Measurements from ENCODE around the gene PPCS.
A peak's percentile ranks its signal among the peaks of the same experiment; 100 is the strongest.

PPCS gene

DNA sequence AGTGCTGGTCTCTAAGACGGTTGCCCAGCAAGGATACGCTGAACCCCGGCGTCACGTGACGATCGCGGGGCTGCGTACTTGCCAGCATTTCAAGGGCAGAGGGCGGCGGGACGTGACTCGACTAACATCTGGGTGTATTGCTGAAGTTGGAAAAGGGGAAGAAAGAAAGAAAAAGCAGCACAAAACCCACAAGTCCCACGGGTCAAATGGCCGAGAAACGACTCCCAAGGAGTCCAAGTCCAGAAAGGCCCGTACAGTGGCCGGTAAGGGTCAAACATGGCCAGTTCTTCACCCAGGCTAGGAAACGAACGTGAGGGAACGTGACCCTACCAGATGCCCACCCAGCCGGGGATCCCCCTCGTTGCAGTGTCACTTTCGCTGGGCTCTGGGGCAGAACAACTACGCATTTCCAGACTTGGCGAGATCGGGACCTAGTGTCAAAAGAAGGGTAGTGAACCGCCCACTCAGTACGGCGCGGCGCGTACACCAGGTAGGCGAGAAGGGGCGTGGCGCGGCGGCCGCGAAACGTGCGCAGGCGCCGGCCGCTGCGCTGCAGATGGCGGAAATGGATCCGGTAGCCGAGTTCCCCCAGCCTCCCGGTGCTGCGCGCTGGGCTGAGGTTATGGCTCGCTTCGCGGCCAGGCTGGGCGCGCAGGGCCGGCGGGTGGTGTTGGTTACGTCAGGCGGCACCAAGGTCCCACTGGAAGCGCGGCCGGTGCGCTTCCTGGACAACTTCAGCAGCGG is at the start of gene PPCS, which contains the start of gene ZMYND12:
TSS of gene PPCS (plus strand) at position 534 of the 744 bp plus-strand sequence. CDS start at position 557, 23 bp downstream.
TSS of gene ZMYND12 (minus strand) at position 13 of the 744 bp plus-strand sequence. CDS start 25 bp downstream, outside the sequence.
- DNase-seq: peak; percentile 46

GRCh38 chr1:42414551-42415496 is 41.5 kb upstream of the PPCS start:
- DNase-seq: no peak

- DNase-seq: no peak
Measured at GRCh38 chr1:42417166-42417565, 39.2 kb upstream of the PPCS start.

DNA sequence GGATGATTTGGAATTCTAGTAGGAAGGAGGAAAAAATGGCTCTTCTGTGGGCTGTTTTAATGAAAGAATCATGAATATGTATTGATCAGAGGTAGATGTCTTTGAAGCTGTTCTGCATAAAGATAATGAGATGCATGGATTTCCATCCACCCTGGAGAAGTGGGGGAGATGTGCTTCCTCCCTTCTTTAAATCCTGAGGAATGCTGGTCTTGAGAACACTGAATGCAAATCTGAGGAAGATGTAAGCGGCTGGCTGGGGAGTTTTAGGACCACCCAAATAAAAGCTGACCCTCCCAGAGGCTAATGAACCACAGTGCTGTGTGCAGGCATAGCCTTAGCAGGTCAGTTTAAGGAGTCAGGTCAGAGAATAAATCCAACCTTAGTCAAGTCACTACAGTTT is 37.8 kb upstream of the PPCS start:
- no peak for DNase-seq

DNA sequence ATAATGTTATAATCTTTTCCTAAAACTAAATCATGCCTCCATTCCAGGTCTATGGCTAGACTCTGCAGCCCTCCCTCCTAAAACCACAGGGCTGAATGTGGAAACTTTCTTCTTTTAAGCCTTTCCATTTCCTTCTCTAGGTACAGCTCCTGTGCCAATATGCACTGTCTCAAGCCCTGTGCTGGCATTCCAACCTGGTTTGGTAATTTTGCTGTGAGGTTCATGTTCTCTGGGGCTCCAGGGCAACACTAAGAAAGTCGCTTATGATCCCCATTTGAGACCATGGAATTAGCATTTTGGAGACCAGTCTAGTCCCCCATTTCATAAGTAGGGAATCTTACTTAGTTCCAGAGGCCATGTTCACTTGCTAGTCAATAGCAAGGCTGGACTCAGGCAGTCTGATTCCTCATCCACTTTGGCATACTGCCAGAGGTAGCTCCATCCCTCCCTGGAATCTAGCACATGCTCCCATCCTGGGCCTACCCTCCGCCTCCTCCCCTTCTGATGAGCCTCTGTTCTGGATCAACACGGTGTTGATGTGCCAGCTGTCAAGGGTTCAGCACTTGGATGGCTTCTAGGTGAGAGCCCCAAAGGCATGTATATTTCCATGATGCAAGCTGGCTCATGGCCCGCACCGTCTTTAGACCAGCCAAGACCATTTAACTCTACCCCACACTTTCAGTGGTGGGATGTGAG is 37.1 kb upstream of the PPCS start:
- no peak for DNase-seq

GRCh38 chr1:42420121-42420520 is 36.2 kb upstream of the PPCS start:
- DNase-seq: no peak

DNA sequence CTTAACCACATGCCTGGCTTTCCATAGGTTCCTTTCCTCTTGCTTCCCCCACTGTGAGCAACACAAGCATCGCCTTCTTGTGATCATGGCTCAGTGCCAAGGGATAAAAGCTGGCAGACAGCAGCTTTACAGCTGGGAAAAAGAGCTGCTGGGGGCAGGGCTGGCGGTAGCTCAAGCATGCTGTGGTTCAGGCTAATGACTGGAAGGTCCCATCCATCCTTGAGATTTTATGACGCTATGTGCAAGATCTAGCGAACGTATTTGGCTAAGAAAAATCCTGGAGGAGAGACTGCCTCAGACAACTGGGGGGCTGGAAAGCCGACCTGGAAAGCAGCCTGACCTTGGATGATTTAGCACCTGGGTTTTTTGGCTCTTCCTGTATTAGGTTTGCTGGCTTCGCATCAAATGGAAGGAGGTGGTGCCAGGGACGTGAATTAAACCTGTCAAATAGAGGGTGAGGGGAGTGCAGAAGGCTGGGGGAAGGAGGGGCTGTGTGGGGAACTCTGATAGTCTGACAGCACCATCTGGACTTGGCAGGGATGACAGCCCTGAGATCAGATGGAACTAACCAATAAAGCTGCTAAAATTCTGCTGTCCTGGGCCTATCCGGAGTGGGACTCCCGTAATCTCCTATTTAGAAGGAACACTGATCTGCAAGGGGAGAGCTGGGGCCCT is 35.3 kb upstream of the PPCS start:
- no peak for DNase-seq

GRCh38 chr1:42422737-42423136 is 33.6 kb upstream of the PPCS start:
- no peak for DNase-seq

DNA sequence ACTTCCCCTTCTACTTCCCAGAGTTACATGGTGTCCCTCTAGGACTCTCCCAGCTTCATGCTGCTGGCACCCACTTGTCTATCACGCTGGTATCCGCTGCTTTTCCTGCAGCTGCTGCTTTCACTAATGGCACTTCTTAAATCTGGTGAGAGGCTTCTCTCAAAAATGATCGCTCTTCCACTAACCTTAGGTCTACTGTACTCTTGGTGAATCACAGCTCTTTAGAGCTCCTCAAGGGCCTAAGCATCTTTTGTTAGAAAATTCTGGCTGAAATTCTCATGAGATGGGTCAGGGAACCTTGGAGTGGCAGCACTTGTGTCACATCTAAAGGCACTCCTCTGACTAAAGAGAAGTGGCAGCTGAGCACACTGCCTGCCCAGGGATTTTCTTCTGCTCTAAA is 32.7 kb upstream of the PPCS start:
- DNase-seq: no peak

DNA sequence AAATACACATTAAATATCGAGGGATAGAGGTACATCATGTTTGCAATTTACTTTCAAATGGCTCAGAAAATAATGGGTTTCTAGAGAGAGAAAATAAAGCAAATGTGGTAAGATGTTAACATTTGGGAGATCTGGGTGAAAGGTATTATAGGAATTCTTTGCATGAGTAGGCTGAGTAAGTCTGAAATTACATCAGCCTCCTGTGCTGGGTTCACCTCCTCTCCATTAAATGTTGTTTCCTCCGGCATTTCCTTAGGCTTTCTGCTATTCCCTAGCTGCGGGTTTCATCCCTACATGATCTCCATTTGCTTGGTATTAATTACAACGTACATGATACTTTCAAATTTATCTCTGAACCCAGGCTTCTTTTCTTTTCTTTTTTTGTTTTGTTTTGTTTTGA is 32.1 kb upstream of the PPCS start:
- no peak for DNase-seq

- no peak for DNase-seq
Measured at GRCh38 chr1:42427240-42427639, 29.1 kb upstream of the PPCS start.

- no peak for DNase-seq
Measured at GRCh38 chr1:42429603-42430002, 26.7 kb upstream of the PPCS start.

- DNase-seq: no peak
Measured at GRCh38 chr1:42430286-42431135, 25.8 kb upstream of the PPCS start.

GRCh38 chr1:42431514-42431913 is 24.8 kb upstream of the PPCS start:
- no peak for DNase-seq

DNA sequence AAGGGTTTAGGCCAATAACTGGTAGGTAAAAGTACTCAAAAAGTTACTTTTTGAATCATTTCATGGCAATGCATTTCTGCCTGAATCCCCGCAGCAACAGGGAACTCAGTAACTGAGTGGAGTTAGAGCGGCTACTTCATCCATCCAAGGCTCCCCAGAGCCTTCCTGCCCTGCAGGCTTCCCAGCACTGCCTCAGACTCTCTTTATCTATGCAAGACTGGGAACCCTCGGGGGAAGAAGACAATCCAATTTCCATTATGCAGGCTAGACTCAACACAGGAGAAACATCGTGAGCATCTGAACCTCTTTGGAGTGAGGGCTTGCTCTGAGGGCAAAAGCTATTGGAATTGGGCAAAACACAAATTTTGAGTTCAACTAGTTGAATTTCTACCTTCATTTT is 23.6 kb upstream of the PPCS start:
- DNase-seq: no peak

DNA sequence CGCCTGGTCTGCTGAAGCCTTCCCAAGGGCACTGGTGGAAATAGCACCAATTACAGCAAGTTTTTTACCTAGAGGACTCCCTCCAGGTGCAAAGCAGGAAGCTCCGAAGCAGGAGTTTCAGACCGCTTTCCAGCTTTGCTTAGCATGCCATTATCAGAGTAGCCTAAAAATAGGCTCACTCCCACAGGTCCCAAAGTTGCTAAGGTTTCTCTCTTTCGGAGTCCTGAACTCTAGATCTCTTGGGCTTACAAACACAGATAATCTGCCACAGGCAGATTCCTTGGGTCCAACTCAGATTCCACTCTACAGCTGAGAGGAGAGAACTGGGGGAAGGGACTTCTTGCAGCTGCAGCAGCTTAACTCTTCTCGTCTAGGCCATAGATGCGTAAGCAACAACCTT is 23.0 kb upstream of the PPCS start:
- DNase-seq: no peak

DNA sequence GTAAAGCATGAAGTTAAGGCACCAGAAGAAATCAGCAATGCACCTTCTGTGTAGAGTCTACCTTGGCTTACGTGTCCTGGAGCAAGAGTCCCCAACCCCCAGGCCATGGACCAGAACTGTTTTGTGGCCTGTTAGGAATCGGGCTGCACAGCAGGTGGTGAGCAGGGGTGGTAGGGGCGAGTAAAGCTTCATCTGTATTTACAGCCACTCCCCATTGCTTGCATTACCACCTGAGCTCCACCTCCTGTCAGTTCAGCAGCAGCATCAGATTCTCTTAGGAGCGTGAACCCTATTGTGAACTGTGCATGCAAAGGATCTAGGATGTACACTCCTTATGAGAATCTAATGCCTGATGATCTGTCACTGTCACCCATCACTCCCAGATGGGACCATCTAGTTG is 22.0 kb upstream of the PPCS start:
- DNase-seq: no peak

DNA sequence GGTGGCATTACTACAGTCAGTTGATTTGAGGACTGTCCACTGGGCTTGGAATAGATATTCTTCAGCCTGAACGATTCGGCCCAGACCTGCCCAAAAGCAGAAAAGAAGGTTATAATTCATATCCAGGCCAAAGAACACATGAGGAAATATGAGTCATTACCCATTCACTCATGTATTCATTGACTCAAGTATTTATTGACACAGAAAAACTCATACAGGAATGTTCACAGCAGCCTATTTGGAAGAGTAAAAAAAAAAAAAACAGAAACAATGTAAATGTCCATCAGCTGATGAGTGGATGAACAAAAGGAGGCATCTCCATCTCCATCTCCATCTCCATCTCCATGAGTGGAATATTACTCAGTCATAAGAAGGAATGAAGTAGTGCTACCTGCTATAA is 16.4 kb upstream of the PPCS start:
- no peak for DNase-seq

- DNase-seq: no peak
Measured at GRCh38 chr1:42442662-42443061, 13.7 kb upstream of the PPCS start.

DNA sequence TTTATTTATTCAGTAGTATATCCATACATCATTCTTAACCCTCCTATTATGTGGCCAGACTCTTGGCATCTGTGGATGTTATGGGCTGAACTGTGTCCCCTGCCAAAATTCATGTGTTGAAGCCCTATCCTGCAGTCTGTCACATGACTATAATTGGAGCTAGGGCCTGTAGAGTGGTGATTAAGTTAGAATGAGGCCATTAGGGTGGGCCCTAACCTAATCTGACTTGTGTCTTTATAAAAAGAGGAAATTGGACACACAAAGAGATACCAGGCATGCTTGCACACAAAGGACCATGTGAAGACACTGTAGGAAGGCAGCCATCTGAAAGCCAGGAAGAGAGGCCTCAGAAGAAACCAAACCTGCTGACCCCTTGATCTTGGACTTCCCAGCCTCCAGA is 7.1 kb upstream of the PPCS start:
- no peak for DNase-seq

- no peak for DNase-seq
Measured at GRCh38 chr1:42450061-42450460, 6.3 kb upstream of the PPCS start.

GRCh38 chr1:42453386-42453785 is 3.0 kb upstream of the PPCS start:
- no peak for DNase-seq

All from GOT3 (cell line).